Measurements from ENCODE around the gene AMIGO1.

The AMIGO1 gene

GRCh38 chr1:109509176-109510134 is at the start of gene AMIGO1:
Gene AMIGO1 (minus strand): TSS chr1:109509727. CDS start chr1:109508912, 815 bp downstream.
- peak in 1 of 2 donors; percentile 49 for DNase-seq (ENCODE audit: low read depth in 2 of 2)

GRCh38 chr1:109557520-109557919 is 48.0 kb upstream of the AMIGO1 start:
- DNase-seq (ENCODE audit: low read depth in 2 of 2) = no peak

- DNase-seq (ENCODE audit: low read depth in 2 of 2) = no peak
Measured at GRCh38 chr1:109556563-109556962, 47.0 kb upstream of the AMIGO1 start.

GRCh38 chr1:109548321-109549267 is 39.1 kb upstream of the AMIGO1 start, which contains the start of gene GNAI3:
Gene GNAI3 (plus strand): TSS chr1:109548615. CDS start chr1:109548721, 106 bp downstream.
- DNase-seq (ENCODE audit: low read depth in 2 of 2) = peak; percentile 85 to 93

GRCh38 chr1:109547463-109548320 is 38.2 kb upstream of the AMIGO1 start:
- DNase-seq (ENCODE audit: low read depth in 2 of 2) = no peak

- DNase-seq (ENCODE audit: low read depth in 2 of 2) = peak; percentile 78 to 84
Measured at GRCh38 chr1:109546311-109547109, 37.0 kb upstream of the AMIGO1 start.

GRCh38 chr1:109543988-109544735 is 34.6 kb upstream of the AMIGO1 start:
- DNase-seq (ENCODE audit: low read depth in 2 of 2) = no peak

GRCh38 chr1:109543283-109543987 is 33.9 kb upstream of the AMIGO1 start:
- no peak for DNase-seq (ENCODE audit: low read depth in 2 of 2)

- DNase-seq (ENCODE audit: low read depth in 2 of 2) = no peak
Measured at GRCh38 chr1:109542657-109543056, 33.1 kb upstream of the AMIGO1 start.

- no peak for DNase-seq (ENCODE audit: low read depth in 2 of 2)
Measured at GRCh38 chr1:109541102-109541501, 31.6 kb upstream of the AMIGO1 start.

- DNase-seq (ENCODE audit: low read depth in 2 of 2) = no peak
Measured at GRCh38 chr1:109539676-109540075, 30.1 kb upstream of the AMIGO1 start, which contains the start of gene GPR61. Gene GPR61 (plus strand): TSS chr1:109539872. CDS start chr1:109543023, 3,151 bp downstream.

- no peak for DNase-seq (ENCODE audit: low read depth in 2 of 2)
Measured at GRCh38 chr1:109538827-109539555, 29.5 kb upstream of the AMIGO1 start.

- DNase-seq (ENCODE audit: low read depth in 2 of 2) = no peak
Measured at GRCh38 chr1:109537450-109538178, 28.1 kb upstream of the AMIGO1 start.

GRCh38 chr1:109535971-109536491 is 26.5 kb upstream of the AMIGO1 start:
- no peak for DNase-seq (ENCODE audit: low read depth in 2 of 2)

GRCh38 chr1:109535481-109535880 is 26.0 kb upstream of the AMIGO1 start:
- DNase-seq (ENCODE audit: low read depth in 2 of 2) = no peak

- no peak for DNase-seq (ENCODE audit: low read depth in 2 of 2)
Measured at GRCh38 chr1:109534307-109534858, 24.9 kb upstream of the AMIGO1 start.

All from stimulated activated CD8-positive, alpha-beta memory T cell treated with anti-CD3 and anti-CD28 coated beads, Interleukin-2, amount 100 ng/mL, for 48 hours (primary cell).